ENCODE measurements around the gene ATG4D. TPM values are rescaled to one million over a fixed set of nuclear protein-coding genes. Genes with fewer than 3 reads are reported as not detected.

Gene ATG4D
- total and polyA plus RNA-seq, 4 donors = 4.7 to 44.4 (median 11.1) TPM

- H3K4me1 ChIP-seq (ENCODE audit: control insufficient read depth in 4 of 4, insufficient read depth in 4 of 4, low read length in 3 of 4) = no peaks in the 10 kb centered on the region
- no peak within 1 kb of the TSS for H3K27ac ChIP-seq (ENCODE audit: low read depth in 1 of 2, low read length in 2 of 2)
- no peak within 1 kb of the TSS for H3K4me3 ChIP-seq (ENCODE audit: low read depth in 1 of 3, low read length in 3 of 3)
- DNase-seq (ENCODE audit: low spot score) = no peak
- TF ChIP-seq TAF1 (conservative IDR thresholded peaks at IDR 0.05) = no peak
- no peak for TF ChIP-seq JUND (IDR thresholded peaks at IDR 0.05)
- TF ChIP-seq RAD21 (IDR thresholded peaks at IDR 0.05) = no peak
- no peak for TF ChIP-seq RXRA (IDR thresholded peaks at IDR 0.05)
- no peak for TF ChIP-seq YY1 (IDR thresholded peaks at IDR 0.05)
- WGBS = 18% methylated on average over 35 of the region's 35 CpGs
- no peaks in the 10 kb centered on the region for H3K36me3 ChIP-seq (ENCODE audit: control insufficient read depth in 4 of 4, insufficient read depth in 3 of 4, low read depth in 1 of 4, low read length in 3 of 4)
- H3K9me3 ChIP-seq (ENCODE audit: control insufficient read depth in 4 of 4, low read length in 3 of 4) = no peaks in the 10 kb centered on the region
- no peak within 1 kb of the TSS for H3K9ac ChIP-seq (ENCODE audit: low read depth in 1 of 2, low read length in 2 of 2)
- H3K27me3 ChIP-seq (ENCODE audit: control insufficient read depth in 4 of 4, insufficient read depth in 4 of 4, low read length in 3 of 4) = peaks cover 0 to 4% (median 2%) of the 10 kb centered on the region in 4 donors
Measured at GRCh38 chr19:10587022-10587838, 43.5 kb downstream of the ATG4D start, which contains the start of gene AP1M2. TSS of gene AP1M2 (minus strand) at chr19:10587312. CDS start at chr19:10587231, 81 bp downstream.

- Histone ChIP-seq H3K4me1 (ENCODE audit: control insufficient read depth in 4 of 4, insufficient read depth in 4 of 4, low read length in 3 of 4) (no peaks in the 10 kb centered on the region), H3K27me3 (ENCODE audit: control insufficient read depth in 4 of 4, insufficient read depth in 4 of 4, low read length in 3 of 4) (peaks cover 0 to 4% (median 2%) of the 10 kb centered on the region in 4 donors), H3K36me3 (ENCODE audit: control insufficient read depth in 4 of 4, insufficient read depth in 3 of 4, low read depth in 1 of 4, low read length in 3 of 4) (no peaks in the 10 kb centered on the region), H3K4me3 (ENCODE audit: low read depth in 1 of 3, low read length in 3 of 3) (no peak overlapping the region), H3K27ac (ENCODE audit: low read depth in 1 of 2, low read length in 2 of 2) (no peak overlapping the region), H3K9me3 (ENCODE audit: control insufficient read depth in 4 of 4, low read length in 3 of 4) (no peaks in the 10 kb centered on the region), H3K9ac (ENCODE audit: low read depth in 1 of 2, low read length in 2 of 2) (no peak overlapping the region)
- 81% methylated on average over 2 of the region's 2 CpGs for WGBS
- TF ChIP-seq JUND (IDR thresholded peaks at IDR 0.05) (no peak), TAF1 (conservative IDR thresholded peaks at IDR 0.05) (no peak), HNF4G (IDR thresholded peaks at IDR 0.05) (no peak), SP1 (IDR thresholded peaks at IDR 0.05) (no peak), ATF3 (IDR thresholded peaks at IDR 0.05) (no peak), NR2F2 (IDR thresholded peaks at IDR 0.05) (no peak), YY1 (IDR thresholded peaks at IDR 0.05) (no peak), ZBTB33 (IDR thresholded peaks at IDR 0.05) (no peak), MAX (IDR thresholded peaks at IDR 0.05) (no peak), RAD21 (IDR thresholded peaks at IDR 0.05) (no peak), REST (IDR thresholded peaks at IDR 0.05) (no peak), FOXA2 (IDR thresholded peaks at IDR 0.05) (no peak), EGR1 (IDR thresholded peaks at IDR 0.05; ENCODE audit: low read depth in 2 of 2) (no peak)
- DNase-seq (ENCODE audit: low spot score) = no peak
Measured at GRCh38 chr19:10587839-10588150, 44.1 kb downstream of the ATG4D start.
